ENCODE data around the gene CTAGE1.
"Not testable (repeated sequence)": the region's sequence is repeated elsewhere in the genome, so short reads cannot be mapped to it uniquely, and the experiment has no call there.

CTAGE1 gene, protein sequence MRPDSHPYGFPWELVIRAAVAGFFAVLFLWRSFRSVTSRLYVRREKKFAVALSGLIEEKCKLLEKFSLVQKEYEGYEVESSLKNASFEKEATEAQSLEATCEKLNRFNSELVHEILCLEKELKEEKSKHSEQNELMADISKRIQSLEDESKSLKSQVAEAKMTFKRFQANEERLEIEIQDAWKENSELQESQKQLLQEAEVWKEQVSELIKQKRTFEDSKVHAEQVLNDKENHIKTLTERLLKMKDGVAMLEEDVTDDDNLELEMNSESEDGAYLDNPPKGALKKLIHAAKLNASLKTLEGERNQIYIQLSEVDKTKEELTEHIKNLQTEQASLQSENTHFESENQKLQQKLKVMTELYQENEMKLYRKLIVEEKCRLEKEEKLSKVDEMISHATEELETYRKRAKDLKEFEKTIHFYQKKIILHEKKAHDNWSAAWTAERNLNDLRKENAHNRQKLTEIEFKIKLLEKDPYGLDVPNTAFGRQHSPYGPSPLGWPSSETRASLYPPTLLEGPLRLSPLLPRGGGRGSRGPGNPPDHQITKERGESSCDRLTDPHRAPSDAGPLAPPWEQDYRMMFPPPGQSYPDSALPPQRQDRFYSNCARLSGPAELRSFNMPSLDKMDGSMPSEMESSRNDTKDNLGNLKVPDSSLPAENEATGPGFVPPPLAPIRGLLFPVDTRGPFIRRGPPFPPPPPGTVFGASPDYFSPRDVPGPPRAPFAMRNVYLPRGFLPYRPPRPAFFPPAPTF

DNA sequence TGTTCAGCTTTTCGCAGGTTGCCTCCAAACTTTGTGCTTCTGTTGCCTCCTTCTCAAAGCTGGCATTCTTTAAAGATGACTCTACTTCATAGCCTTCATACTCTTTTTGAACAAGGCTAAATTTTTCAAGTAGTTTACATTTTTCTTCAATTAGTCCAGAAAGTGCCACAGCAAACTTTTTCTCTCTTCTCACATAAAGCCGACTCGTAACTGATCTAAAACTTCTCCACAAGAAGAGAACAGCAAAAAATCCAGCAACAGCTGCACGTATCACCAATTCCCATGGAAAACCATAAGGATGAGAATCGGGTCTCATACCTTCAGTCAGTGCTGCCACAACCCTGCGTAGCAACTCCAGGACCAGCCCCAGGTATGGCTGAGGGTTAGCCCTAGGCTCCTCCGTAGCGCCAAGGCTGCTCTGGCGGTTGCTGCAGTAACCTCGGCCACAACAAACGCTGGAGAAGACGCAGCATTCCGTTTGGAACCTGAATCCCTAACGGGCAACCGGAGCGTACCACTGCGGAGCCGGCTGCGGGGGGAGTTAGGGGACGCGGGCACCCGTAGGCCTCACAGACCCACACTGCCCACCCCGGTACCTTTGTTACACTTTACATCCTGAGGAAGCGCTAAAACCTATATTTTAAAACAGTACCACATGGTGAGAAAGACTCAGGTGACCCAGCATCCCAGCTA lies at the start of gene CTAGE1:
TSS of gene CTAGE1 (minus strand) at position 420 of the 693 bp plus-strand sequence. CDS start at position 316, 104 bp downstream.
- DNase-seq: no peak

DNA sequence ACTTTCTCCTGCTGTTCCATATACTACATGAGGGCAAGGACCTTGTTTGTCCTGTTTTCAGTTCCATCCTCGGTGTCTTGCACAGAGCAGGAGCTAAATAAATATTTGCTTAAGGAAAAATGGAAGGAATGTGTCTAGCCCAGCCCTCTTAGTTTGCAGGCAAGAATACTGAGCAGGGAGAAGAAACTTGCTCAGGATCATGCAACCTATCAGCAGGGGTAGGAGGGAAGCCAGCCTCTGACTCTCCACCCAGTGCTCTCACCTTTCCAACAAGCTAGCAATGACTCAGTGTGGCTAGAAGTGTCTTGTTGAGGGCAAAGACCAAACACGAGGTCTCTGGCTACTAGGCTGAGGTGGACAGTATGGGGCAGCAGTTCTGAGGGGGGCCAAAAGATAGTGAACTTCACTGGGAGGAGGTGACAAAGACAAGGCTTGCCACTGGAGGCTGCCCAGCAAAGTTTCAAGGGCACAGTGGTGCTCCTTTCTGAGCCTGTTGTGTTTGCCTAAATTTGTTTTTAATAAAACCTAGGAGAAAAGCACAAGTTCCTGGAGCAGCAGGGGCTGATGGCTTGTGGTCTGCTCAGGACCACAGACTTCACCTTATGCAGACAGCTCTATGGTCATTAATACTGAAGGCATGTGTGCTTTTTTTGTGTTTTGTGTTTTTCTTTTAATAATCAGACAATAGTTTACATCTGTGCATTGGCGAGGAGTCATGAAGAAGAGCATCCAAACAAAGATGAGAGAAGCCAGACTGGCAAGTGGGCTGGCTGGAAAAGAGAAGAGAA lies 49.1 kb upstream of the CTAGE1 start:
- no peak for DNase-seq

DNA sequence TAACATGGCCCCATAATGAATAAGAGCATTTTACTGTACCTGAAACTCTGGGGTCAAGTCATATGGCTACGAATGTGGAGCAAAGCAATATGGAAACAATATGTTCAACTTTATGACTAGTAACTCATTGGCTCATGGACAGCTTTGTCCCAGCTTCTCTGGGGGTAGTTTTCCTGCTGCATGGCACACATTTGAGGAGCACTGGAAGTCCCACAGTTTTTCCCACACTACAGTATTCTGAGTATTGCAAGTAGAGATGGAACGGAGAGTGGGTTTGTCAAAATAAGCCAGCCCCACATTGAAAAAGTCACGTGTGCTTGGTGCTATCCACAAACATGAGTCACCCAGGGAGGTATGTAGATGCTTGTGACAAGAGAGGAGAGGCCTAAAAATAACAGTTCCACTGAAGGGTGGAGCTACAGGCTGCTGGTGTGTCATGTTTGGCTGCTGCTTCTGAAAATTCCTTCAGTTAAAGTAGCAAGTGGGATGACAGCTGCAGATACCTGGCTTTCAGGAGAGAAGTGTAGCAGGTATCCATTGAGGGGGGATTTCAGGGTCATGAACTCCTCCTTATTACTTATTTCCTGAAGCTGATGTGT lies 48.2 kb upstream of the CTAGE1 start:
- no peak for DNase-seq

DNA sequence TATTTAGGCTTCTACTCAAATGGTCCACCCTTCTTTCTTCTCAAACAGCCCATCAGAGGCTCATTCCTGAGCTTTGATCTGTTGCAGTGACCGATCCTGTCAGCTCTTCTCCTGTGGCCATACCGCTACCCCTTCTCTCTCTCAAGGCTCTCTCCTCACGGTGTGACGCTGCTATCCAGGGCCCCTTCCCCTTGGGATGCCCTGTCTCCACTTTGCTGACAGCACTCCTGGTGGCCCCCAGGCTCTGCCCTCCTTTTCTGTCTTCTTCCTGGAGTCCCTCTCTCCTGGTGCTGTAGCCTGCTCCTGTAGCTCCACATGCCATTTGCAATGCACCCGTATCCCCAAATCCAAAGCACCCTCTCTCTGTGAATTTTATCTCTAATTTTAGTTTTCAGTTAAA lies 45.4 kb upstream of the CTAGE1 start:
- no peak for DNase-seq

DNA sequence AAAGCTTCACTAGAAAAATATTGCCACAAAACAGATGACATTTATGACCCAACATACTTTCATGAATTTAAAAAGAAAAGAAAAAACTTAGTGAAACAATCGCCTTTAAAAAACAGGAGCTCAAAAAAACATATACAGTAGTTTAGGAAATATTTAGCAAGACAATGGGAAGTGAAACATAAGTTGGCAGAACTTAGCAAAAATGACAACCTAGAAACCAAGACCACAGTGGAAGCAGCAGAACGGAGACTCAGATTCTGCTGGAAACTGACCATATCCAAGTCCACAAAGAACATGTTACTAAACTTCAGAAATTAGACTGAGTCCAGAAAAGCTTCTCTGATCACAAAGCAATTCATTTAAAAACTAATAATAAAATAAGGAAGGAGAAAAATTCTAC lies 41.8 kb upstream of the CTAGE1 start:
- DNase-seq: no peak

DNA sequence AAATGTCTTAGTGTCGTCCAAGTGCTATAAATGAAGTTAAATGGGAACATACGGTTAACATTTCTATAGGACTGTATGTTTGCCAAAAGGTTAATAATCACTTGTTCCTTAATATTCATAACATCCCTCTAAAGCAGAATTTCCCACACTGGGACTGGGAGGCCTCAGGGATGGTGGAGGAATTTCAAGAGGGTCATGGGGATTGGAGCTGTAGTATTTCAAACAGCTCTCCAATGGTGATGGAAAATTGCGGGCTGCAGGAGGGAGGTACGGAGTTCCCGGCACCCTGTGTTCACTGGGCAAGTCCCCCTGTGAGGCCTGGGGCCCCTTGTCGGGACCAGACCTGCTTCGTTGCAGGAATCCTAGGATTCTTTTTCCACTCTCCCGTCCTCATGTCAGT lies 39.8 kb upstream of the CTAGE1 start:
- DNase-seq: no peak

DNA sequence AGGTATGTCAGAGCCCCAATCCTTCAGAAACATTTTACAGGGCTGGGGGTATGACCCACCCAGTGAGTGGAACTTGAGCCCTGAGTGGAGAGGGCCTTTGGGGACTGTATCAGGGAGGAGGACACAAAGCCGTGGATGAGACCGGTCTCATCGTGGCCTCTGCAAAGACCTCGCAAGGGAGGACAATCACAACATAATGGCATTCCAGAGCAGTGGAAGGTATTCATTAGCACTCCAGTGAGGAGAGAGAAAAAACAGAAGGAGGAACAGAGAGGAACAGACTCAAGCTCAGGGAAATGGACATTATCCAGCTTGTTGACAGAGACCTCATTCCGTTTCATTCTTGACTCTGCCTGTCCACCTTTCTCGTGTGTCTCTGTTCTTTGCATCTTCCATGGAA lies 38.8 kb upstream of the CTAGE1 start:
- no peak for DNase-seq

DNA sequence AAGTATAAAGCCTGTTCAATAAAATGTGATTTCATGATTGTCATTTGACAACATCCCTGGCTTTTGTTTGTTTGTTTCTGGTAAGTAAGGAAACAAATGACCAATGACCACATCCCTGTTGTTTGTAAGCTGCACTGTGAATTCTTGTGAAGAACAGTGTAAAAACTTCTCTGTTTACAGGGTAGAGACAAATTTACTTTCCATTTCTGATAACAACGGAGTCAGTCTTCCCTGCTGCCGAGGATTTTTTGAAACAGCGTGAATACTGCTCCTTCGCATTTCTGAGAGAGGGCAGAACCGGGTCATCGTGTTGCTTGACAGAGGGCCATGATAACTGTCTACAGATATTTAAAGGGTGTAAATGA lies 38.4 kb upstream of the CTAGE1 start:
- DNase-seq: no peak

DNA sequence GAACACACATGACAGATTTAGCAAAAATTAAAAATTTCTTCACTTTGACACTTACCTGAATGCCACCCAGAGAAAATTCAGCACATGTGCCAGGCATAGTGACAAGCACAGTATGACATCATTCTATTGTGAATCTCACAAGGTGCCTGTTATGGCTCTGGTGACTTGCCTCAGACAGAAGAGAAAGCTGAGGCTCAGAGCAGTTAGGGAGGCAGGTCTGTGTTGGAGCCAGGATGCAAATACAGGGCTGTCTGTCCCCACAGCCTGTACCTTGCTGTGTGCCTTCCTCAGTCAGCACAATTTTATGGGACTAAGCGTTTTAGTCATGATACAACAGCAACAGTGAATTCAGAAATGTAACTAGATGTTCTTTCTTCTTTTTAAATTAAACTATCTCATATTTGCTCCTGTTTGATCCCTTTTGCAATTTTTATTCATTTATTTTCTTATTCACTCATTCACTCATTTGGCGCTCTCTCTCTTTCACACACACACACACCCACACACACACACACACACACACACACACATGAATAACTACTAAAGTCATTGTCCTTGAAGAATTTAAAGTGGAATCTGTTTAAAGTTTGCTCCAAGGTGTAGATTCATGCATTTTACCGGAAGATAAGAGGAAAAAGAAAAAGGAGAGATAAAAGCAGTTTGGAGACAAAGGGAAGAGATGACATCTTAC lies 37.9 kb upstream of the CTAGE1 start:
- peak; percentile 11 to 46 for DNase-seq

DNA sequence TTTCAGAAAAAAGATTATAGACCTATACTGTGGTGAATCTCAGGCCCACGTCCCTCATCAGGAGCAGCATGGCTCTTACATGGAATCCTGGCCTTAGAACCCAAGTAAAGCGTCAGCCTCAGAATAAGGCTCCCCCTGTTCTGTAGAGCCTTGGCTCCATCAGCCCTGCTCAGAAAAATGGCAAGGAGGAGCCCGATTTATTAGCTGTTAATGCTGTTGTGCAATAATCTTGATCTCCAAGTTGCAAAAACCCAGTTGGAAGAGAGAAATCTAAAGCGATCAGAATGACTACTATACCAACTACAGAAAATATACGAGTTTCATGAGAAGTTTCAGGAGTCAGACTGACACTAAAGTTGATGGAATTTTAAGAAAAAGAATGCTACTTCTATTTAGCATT lies 35.6 kb upstream of the CTAGE1 start:
- DNase-seq: no peak

DNA sequence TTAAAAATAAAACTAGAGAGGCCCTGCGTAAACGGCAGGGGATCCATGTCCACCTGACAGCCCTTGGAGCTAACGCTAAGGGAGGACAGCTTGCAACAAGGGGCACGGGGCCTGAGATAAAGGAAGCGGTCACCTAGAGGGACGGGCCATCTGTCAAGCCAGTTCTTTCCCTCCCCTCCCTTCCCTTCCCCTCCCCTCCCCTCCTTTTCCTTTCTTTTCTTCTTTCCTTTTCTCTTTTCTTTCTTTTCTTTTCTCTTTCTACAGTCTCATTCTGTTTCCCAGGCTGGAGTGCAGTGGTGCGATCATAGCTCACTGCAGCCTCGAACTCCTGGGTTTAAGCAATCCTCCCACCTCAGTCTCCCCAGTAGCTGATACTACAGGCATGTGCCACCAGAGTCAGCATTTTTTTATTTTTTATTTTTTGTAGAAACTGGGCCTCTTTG lies 34.5 kb upstream of the CTAGE1 start:
- no peak for DNase-seq

DNA sequence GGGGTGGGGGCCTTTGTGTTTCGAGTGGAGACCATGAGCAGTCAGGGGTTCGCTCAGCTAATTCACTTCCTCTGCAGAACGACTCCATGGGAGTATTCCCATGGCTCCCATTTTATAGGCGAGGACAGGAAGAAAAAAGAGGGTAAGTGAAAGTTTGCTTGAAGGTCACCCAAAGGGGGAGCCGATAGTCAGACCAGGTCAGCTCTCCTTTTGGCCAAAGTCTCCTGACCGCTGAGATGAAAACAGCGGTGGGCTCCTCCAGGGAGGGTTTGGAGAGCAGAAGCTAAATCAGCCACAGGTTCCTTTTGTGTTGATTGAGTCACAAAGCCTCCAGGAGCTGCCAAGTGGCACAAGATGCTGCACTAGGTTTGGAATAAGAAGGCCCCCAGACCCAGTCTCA lies 34.1 kb upstream of the CTAGE1 start:
- DNase-seq: no peak

DNA sequence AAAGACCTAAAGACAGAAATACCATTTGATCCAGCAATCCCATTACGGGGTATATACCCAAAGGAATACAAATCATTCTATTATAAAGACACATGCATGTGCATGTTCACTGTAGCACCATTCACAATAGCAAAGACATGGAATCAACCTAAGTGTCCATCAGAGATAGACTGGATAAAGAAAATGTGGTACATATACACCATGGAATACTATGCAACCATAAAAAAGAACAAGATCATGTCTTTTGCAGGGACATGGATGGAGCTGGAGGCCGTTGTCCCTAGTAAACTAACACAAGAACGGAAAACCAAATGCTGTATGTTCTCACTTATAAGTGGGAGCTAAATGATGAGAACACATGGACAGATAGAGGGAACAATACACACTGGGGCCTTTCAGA lies 33.1 kb upstream of the CTAGE1 start:
- DNase-seq: not testable (repeated sequence)

DNA sequence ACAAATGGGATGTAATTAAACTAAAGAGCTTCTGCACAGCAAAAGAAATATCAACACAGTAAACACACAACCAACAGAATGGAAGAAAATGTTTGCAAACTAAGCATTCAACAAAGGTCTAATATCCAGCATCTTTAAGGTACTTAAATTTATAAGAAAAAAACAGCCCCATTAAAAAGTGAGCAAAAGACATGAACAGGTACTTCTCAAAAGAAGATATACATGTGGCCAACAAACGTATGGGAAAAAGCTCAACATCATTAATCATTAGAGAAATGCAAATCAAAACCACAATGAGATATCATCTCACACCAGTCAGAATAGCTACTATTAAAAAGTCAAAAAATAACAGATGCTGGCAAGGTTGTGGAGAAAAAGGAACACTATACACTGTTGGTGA lies 32.6 kb upstream of the CTAGE1 start:
- not testable (repeated sequence) for DNase-seq

DNA sequence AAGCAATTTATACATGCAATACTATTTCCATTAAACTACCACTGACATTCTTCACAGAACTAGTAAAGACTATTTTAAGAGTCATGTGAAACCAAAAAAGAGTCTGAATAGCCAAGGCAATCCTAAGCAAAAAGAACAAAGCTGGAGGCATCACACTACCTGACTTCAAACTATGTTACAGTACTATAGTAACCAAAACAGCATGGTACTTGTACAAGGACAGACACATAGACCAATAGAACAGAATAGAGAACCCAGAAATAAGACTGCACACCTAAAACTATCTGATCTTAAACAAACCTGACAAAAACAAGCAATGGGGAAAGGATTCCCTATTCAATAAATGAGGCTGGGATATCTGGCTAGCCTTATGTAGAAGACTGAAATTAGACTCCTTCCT lies 32.0 kb upstream of the CTAGE1 start:
- DNase-seq: not testable (repeated sequence)

DNA sequence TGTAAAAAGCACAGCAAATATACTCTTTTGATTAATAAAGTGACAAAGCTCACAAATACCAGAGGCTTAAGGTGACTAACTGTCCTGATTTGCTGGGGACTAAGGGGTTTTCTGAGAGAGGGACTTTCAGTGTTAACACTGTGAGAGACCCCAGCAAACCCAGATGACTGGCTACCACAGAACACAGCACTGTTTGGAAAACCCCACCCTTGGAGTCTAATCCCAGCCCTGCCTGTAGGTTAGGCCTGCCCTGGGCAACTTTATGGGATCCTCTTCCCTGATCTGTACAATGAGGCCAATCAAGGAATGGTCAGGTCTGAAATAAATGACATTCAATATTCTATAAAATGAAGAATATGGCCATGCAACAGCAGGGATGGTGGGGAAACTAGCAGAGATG lies 30.5 kb upstream of the CTAGE1 start:
- DNase-seq: no peak

DNA sequence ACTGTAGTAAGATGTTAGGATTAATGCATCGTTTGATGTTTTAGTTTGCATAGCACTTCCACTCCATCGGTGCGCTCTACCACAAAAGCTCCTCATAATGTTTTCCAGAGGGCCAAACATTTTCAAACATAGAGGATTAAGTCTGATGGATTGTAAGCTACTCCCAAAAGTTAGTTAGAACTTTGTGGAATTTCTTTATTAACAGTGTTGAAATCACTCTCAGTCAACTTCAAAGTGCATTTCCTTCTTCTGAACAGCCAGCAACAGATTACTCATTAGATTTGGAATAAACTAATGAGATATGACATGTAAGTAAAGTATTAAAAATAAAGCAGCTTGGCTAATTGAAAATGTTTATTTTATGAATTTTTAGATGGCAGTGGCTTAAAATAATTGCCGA lies 30.1 kb upstream of the CTAGE1 start:
- no peak for DNase-seq

DNA sequence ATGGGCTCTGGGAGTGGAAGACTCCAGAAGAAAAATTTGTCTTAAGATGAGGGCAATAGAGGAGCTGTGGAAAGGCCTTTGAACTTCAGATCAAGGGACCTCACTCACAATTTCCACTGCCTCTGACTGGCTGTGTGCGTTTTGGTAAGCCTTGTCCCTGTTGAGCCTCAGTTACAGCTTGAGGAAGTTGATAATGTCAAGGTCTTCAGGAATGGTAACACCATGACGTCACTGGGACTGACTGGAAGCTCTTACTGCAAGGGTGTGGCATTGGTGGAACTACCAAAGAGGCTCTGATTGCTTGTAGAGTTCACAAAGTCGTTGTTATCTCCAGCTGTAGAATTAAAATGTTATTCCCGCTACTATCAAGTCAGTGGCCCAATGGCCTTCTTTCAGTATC lies 29.2 kb upstream of the CTAGE1 start:
- DNase-seq: no peak

DNA sequence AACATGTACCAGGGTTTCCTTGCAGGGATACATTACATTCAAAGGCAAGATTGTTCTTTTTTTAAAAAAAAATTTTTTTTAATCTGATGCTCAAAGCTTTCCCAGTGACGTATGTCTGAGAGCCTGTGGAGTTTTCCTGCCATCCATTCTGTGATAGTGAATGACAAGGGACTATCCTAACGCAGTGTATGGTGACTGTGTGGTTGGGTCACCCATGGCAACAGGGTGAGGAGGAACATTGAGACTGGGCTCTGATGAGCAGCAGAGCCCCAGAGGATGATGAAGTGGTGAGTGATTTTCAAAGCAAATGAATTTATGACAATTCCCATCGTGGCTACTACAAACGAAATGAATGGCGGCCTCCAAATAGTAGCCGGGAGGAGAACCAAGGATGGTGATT lies 28.6 kb upstream of the CTAGE1 start:
- DNase-seq: no peak

DNA sequence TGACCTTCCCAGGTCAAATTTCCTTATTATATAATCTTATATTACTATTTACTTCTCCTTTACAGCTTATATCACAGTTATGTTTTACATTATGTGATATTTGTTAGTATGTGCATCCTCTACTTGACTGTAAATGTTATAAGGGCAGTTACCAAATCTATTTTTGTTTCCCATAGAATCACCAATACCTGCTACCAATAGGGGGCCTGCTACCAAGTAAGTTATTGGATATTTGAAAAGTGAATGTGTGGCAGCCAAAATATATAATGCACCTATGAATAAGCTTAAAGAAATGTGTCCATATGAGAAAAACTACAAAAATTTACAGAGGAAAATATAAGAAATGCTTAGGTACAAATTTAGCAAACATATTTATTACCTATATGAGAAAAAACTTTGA lies 23.9 kb upstream of the CTAGE1 start:
- no peak for DNase-seq

DNA sequence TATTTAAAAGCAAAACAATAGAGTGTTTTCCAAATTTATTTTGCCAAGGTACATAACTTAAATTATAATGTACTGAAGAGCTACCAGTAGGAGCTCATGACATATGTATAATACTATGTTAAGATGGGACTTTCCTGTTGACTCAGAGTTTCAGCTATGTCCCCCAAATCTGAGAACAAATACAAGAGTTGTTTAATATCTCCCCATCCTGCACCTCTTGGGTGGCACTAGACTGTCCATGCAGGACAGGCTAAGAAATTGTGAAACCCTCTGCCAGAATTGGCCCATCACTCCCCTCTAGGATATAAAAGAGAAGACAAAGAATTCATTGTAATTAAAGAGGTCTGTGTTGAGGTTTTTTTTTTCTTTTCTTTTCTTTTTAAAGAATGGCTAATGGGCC lies 21.7 kb upstream of the CTAGE1 start:
- DNase-seq: no peak

DNA sequence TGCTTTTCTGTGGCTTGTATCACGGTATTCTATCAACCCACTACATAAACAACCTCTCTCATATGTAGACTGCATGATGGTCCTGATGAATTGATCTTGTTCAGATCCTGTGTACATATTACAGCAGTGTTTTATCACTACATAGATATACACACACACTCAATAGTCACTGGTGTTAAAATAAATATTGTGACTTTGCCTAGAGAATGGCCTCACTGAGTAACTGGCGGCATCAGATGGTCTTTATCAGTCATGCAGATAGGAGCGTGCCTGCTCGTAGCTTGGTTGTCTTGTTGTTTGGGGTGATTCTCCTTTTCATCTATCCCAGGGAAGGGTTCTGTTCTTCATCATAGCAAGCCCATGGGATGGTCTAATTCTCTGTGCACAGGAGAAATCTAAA lies 18.4 kb upstream of the CTAGE1 start:
- DNase-seq: no peak
